CD14-positive monocyte (primary cell): Measurements from ENCODE around the gene IGFN1. TPM values are rescaled to one million over a fixed set of nuclear protein-coding genes. Genes with fewer than 3 reads are reported as not detected.

ENCODE experiments used
- DNase-seq, 3 donors: peaks; one replicate each; pipeline ENCODE4 v3.0.0-alpha.2; 2011 to 2022
- H2AFZ ChIP-seq: 2 replicates; pipeline ENCODE4 v1.6.0; 2012; ENCODE audit warnings: mild to moderate bottlenecking, low read depth, low read length, inconsistent platforms; ENCODE audit not compliant: insufficient read depth, poor library complexity, severe bottlenecking
- H3K27ac ChIP-seq, 2 donors: 1 replicate in 1 of 2; 2 replicates in 1 of 2; pipeline ENCODE4 v1.5.1; 2012 to 2013; ENCODE audit warnings: low read length in 2 of 2, control low read depth in 1 of 2, inconsistent platforms in 1 of 2, low read depth in 1 of 2, mild to moderate bottlenecking in 1 of 2
- H3K27me3 ChIP-seq, 2 donors: one replicate each; pipeline versions ENCODE4 v1.6.0 to v1.6.1; 2011 to 2013; ENCODE audit warnings: low read length in 2 of 2; ENCODE audit not compliant: control insufficient read depth in 2 of 2, insufficient read depth in 2 of 2
- H3K36me3 ChIP-seq, 2 donors: replicated peaks in 1 of 2; 1 replicate in 1 of 2; 2 replicates in 1 of 2; pipeline versions ENCODE4 v1.5.1 to v1.6.1; 2012 to 2013; ENCODE audit warnings: low read length in 2 of 2, control low read depth in 1 of 2, inconsistent platforms in 1 of 2, mild to moderate bottlenecking in 1 of 2; ENCODE audit not compliant: insufficient read depth in 2 of 2, control insufficient read depth in 1 of 2
- H3K4me1 ChIP-seq, 2 donors: 1 replicate in 1 of 2; 2 replicates in 1 of 2; pipeline versions ENCODE4 v1.5.1 to v1.6.1; 2012 to 2013; ENCODE audit warnings: low read length in 2 of 2, control low read depth in 1 of 2, inconsistent platforms in 1 of 2, mild to moderate bottlenecking in 1 of 2, moderate library complexity in 1 of 2; ENCODE audit not compliant: insufficient read depth in 2 of 2, control insufficient read depth in 1 of 2
- H3K4me2 ChIP-seq: replicated peaks from 2 replicates; pipeline ENCODE3; 2012; ENCODE audit warnings: low read length, moderate library complexity, mild to moderate bottlenecking; ENCODE audit not compliant: poor library complexity, severe bottlenecking; ENCODE audit errors: extremely low read depth
- H3K4me3 ChIP-seq, 3 experiments: fragments of 200-600 bp in 1 of 3; sonication (generic) in 1 of 3; replicated peaks in 1 of 3; 1 replicate in 2 of 3; 2 replicates in 1 of 3; pipeline ENCODE4 v1.5.1; 2011 to 2013; ENCODE audit warnings: low read length in 3 of 3, mild to moderate bottlenecking in 3 of 3, control low read depth in 2 of 3, low read depth in 2 of 3, inconsistent platforms in 1 of 3, moderate library complexity in 1 of 3
- H3K79me2 ChIP-seq: 2 replicates; pipeline ENCODE4 v1.6.0; 2012; ENCODE audit warnings: mild to moderate bottlenecking, control low read depth, inconsistent platforms, low read length, moderate library complexity; ENCODE audit not compliant: insufficient read depth
- H3K9ac ChIP-seq: 2 replicates; pipeline ENCODE4 v1.6.0; 2017; ENCODE audit warnings: low read length, mild to moderate bottlenecking; ENCODE audit not compliant: insufficient read depth, poor library complexity, severe bottlenecking
- H3K9me3 ChIP-seq, 2 donors: replicated peaks in 1 of 2; 1 replicate in 1 of 2; 2 replicates in 1 of 2; pipeline versions ENCODE4 v1.5.1 to v1.6.1; 2012 to 2013; ENCODE audit warnings: low read length in 2 of 2, control low read depth in 1 of 2; ENCODE audit not compliant: control insufficient read depth in 1 of 2, insufficient read depth in 1 of 2
- H4K20me1 ChIP-seq: 2 replicates; pipeline ENCODE4 v1.6.0; 2012; ENCODE audit warnings: mild to moderate bottlenecking, low read length, control low read depth, moderate library complexity; ENCODE audit not compliant: insufficient read depth
- H3K27ac Mint-ChIP-seq, 7 donors: one replicate each; pipeline ENCODE4 v1.8.0; 2020; ENCODE audit warnings: mild to moderate bottlenecking in 7 of 7, mixed read lengths in 7 of 7, moderate library complexity in 6 of 7, inconsistent platforms in 2 of 7
- H3K27me3 Mint-ChIP-seq, 3 donors: one replicate each; pipeline ENCODE4 v1.8.0; 2021 to 2022; ENCODE audit warnings: low read depth in 3 of 3, mild to moderate bottlenecking in 3 of 3, mixed read lengths in 3 of 3, moderate library complexity in 3 of 3, inconsistent platforms in 1 of 3
- H3K36me3 Mint-ChIP-seq, 2 donors: one replicate each; pipeline ENCODE4 v1.8.0; 2020; ENCODE audit warnings: mixed read lengths in 2 of 2, inconsistent platforms in 1 of 2, mild to moderate bottlenecking in 1 of 2
- H3K4me1 Mint-ChIP-seq: one replicate; pipeline ENCODE4 v1.8.0; 2020; ENCODE audit warnings: mild to moderate bottlenecking, mixed read lengths
- H3K4me3 Mint-ChIP-seq, 2 donors: one replicate each; pipeline ENCODE4 v1.8.0; 2020; ENCODE audit warnings: mild to moderate bottlenecking in 2 of 2, mixed read lengths in 2 of 2, moderate library complexity in 1 of 2
- H3K9me3 Mint-ChIP-seq, 7 donors: one replicate each; pipeline ENCODE4 v1.8.0; 2020 to 2022; ENCODE audit warnings: mixed read lengths in 7 of 7, mild to moderate bottlenecking in 6 of 7, moderate library complexity in 6 of 7, inconsistent platforms in 2 of 7
- WGBS: methylation state at CpG from one replicate; pipeline ENCODE4 v1.1.5; 2013; ENCODE audit warnings: missing lambda C conversion rate; ENCODE audit not compliant: insufficient coverage; 5-methylcytosine and 5-hydroxymethylcytosine counted together
- intact Hi-C, 2 donors: fragments of 100-400 bp; cut with micrococcal nuclease; formaldehyde crosslinking; loops; one replicate each; pipeline versions ENCODE4 v1.15.0 to v1.15.1; 2023
- polyA plus RNA-seq, 3 donors: library from polyadenylated mRNA; depleted of rRNA in 1 of 3; unstranded in 2 of 3; stranded (reverse) in 1 of 3; fragments of 300-500 nt in 2 of 3; fragments of >200 nt in 1 of 3; fragmentation: Illumina TruSeq in 2 of 3; gene quantifications; 1 replicate in 2 of 3; 2 replicates in 1 of 3; pipeline ENCODE4 v1.2.3, GENCODE V29; 2012 to 2021
- TF ChIP-seq, protein P1 (sequence below): fragments of 200-600 bp; IDR thresholded peaks from one replicate; pipeline ENCODE4 v1.8.0; 2022; ENCODE audit warnings: antibody characterized with exemption, mild to moderate bottlenecking

Gene IGFN1
- polyA plus RNA-seq, 3 donors: not detected

DNA sequence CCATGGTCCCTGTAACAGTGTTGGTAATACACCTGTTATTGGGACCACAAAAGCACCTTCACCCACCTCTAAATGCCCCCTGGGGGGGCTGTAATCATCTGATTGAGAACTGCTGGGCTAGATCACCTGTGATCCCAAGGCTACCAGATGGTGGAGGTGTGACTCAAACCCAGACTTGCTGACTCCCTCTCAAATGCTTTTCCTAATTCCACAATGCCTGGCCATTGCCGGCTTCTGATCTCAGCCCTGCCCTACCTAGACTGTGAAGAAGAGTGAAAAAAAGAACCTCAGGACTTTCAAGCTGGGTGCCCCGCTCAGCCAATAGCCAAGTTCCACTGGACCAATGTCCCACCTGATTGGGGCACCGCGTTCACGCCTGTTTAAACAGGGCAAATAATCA, 45.9 kb upstream of the IGFN1 start:
- no peaks in the 10 kb centered on the region for H3K79me2 ChIP-seq
- intact Hi-C loops: no loop called here
- no peaks in the 10 kb centered on the region for H3K9me3 ChIP-seq
- H3K4me1 ChIP-seq: no peaks in the 10 kb centered on the region
- H3K9ac ChIP-seq: no peak overlapping the region
- DNase-seq: no peak
- Mint-ChIP-seq H3K27ac (peak overlapping the region in 1 of 7 donors; percentile 66), H3K4me3 (no peak overlapping the region), H3K9me3 (no peaks in the 10 kb centered on the region), H3K4me1 (no peaks in the 10 kb centered on the region), H3K36me3 (peaks cover 82 to 92% of the 10 kb centered on the region in 2 donors), H3K27me3 (peaks cover 0 to 2% (median 1%) of the 10 kb centered on the region in 3 donors)
- TF ChIP-seq, protein P1, sequence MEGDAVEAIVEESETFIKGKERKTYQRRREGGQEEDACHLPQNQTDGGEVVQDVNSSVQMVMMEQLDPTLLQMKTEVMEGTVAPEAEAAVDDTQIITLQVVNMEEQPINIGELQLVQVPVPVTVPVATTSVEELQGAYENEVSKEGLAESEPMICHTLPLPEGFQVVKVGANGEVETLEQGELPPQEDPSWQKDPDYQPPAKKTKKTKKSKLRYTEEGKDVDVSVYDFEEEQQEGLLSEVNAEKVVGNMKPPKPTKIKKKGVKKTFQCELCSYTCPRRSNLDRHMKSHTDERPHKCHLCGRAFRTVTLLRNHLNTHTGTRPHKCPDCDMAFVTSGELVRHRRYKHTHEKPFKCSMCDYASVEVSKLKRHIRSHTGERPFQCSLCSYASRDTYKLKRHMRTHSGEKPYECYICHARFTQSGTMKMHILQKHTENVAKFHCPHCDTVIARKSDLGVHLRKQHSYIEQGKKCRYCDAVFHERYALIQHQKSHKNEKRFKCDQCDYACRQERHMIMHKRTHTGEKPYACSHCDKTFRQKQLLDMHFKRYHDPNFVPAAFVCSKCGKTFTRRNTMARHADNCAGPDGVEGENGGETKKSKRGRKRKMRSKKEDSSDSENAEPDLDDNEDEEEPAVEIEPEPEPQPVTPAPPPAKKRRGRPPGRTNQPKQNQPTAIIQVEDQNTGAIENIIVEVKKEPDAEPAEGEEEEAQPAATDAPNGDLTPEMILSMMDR: no peak
- H3K27ac ChIP-seq: no peak overlapping the region
- WGBS: 100% methylated on average over 1 of the region's 5 CpGs
- H3K4me2 ChIP-seq: no peak overlapping the region
- H2AFZ ChIP-seq: no peak overlapping the region
- no peak overlapping the region for H3K4me3 ChIP-seq
- no peaks in the 10 kb centered on the region for H4K20me1 ChIP-seq
- no peaks in the 10 kb centered on the region for H3K27me3 ChIP-seq
- H3K36me3 ChIP-seq: peaks cover 77 to 97% of the 10 kb centered on the region in 2 donors

DNA sequence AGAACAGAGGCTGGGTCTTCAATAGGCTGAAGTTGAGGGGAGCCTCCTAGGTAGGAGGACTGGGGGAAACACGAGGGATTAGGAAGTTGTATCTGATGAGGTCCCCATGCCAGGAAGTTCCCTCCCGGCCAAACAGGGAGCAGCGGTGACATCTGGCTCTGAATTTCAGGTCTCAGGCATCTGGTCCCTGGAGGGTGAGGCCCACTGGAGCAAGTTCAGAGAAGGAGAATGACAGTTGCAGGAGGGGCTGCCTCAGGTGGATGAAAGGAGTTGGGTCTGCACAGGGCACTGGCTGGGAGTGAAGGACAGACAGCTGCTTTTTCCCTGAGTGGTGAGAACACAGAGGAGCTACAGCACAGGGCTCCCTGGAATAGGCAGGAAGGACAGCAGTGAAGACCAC, 45.5 kb upstream of the IGFN1 start:
- Histone ChIP-seq H2AFZ (no peak overlapping the region), H3K4me2 (no peak overlapping the region), H3K27ac (no peak overlapping the region), H3K4me1 (no peaks in the 10 kb centered on the region), H4K20me1 (no peaks in the 10 kb centered on the region), H3K9ac (no peak overlapping the region), H3K79me2 (no peaks in the 10 kb centered on the region), H3K9me3 (no peaks in the 10 kb centered on the region), H3K36me3 (peaks cover 80 to 97% of the 10 kb centered on the region in 2 donors), H3K4me3 (no peak overlapping the region), H3K27me3 (no peaks in the 10 kb centered on the region)
- Mint-ChIP-seq H3K36me3 (peaks cover 78 to 88% of the 10 kb centered on the region in 2 donors), H3K4me3 (no peak overlapping the region), H3K27ac (peak overlapping the region in 3 of 7 donors; percentile 2 to 66 (median 21)), H3K9me3 (no peaks in the 10 kb centered on the region), H3K27me3 (peaks cover 0 to 2% (median 1%) of the 10 kb centered on the region in 3 donors), H3K4me1 (no peaks in the 10 kb centered on the region)
- WGBS: 96% methylated on average over 3 of the region's 3 CpGs
- no peak for DNase-seq
- TF ChIP-seq, protein P1: no peak
- intact Hi-C loops: no loop called here
